MCF 10A (cell line): Measurements from ENCODE around the gene CAMSAP1. TPM values are rescaled to one million over a fixed set of nuclear protein-coding genes. Genes with fewer than 3 reads are reported as not detected.
A peak's percentile ranks its signal among the peaks of the same experiment; 100 is the strongest.
"Not testable (repeated sequence)": the region's sequence is repeated elsewhere in the genome, so short reads cannot be mapped to it uniquely, and the experiment has no call there.

Experiments
- BruUV-seq: library from RNA; stranded (reverse); fragments of 400-500 nt; replicated peaks from 2 replicates; lab custom pipeline; 2021; lab: Mats Ljungman, UMichigan
- CTCF ChIA-PET: fragments of 300-600 bp; sonication (Branson Sonifier 250); formaldehyde crosslinking; extraction: SDS; loops from one replicate; lab custom pipeline; 2021; ENCODE audit warnings: antibody characterized with exemption, inconsistent platforms; lab: Yijun Ruan, JAX
- POLR2A ChIA-PET: fragments of 300-600, 350-650 bp; sonication (Branson Sonifier 250); formaldehyde crosslinking; extraction: SDS; loops from one replicate; lab custom pipeline; 2020; ENCODE audit warnings: antibody characterized with exemption, inconsistent platforms; lab: Yijun Ruan, JAX
- DNase-seq: peaks from one replicate; pipeline ENCODE4 v3.0.0-alpha.2; 2018; ENCODE audit not compliant: unreplicated experiment
- H3K27ac Mint-ChIP-seq: one replicate; pipeline ENCODE4 v1.8.0; 2022; ENCODE audit warnings: mild to moderate bottlenecking, low read depth, mixed read lengths; ENCODE audit not compliant: unreplicated experiment
- H3K27me3 Mint-ChIP-seq: one replicate; pipeline ENCODE4 v1.8.0; 2022; ENCODE audit warnings: mixed read lengths; ENCODE audit not compliant: insufficient read depth, unreplicated experiment
- H3K36me3 Mint-ChIP-seq: one replicate; pipeline ENCODE4 v1.8.0; 2022; ENCODE audit warnings: mild to moderate bottlenecking, moderate library complexity, mixed read lengths; ENCODE audit not compliant: insufficient read depth, unreplicated experiment
- H3K4me1 Mint-ChIP-seq: one replicate; pipeline ENCODE4 v1.8.0; 2022; ENCODE audit warnings: mixed read lengths; ENCODE audit not compliant: insufficient read depth, unreplicated experiment
- H3K4me3 Mint-ChIP-seq: one replicate; pipeline ENCODE4 v1.8.0; 2022; ENCODE audit warnings: mild to moderate bottlenecking, moderate library complexity, mixed read lengths; ENCODE audit not compliant: unreplicated experiment
- H3K9me3 Mint-ChIP-seq: one replicate; pipeline ENCODE4 v1.8.0; 2022; ENCODE audit warnings: mixed read lengths; ENCODE audit not compliant: unreplicated experiment
- CTCF ChIP-seq: fragments of 200-600 bp; IDR thresholded peaks from one replicate; pipeline ENCODE4 v1.8.0; 2022; ENCODE audit warnings: antibody characterized with exemption, mild to moderate bottlenecking; ENCODE audit not compliant: unreplicated experiment
- intact Hi-C: fragments of 100-400 bp; cut with micrococcal nuclease; formaldehyde crosslinking; loops from 2 replicates; pipeline ENCODE4 v1.14.1; 2022
- total RNA-seq: library from RNA; stranded (reverse); gene quantifications from 2 replicates; pipeline ENCODE4 v1.2.3, GENCODE V29; 2022

CAMSAP1 gene
- total RNA-seq, 1 experiment from 2014 or later = 39.5 TPM

- Mint-ChIP-seq H3K27me3 (no peaks in the 10 kb centered on the region), H3K4me3 (no peak overlapping the region), H3K4me1 (peaks cover 29% of the 10 kb centered on the region), H3K36me3 (peaks cover 63% of the 10 kb centered on the region), H3K9me3 (no peaks in the 10 kb centered on the region), H3K27ac (peak overlapping the region; percentile 90)
- no peak for DNase-seq
- CTCF ChIA-PET = no interaction called here
- intact Hi-C loops = no loop called here
- TF ChIP-seq CTCF = no peak
- no TSS peak for BruUV-seq
- POLR2A ChIA-PET = no interaction called here
Measured at GRCh38 chr9:135947582-135947981, 40.2 kb upstream of the CAMSAP1 start.

DNA sequence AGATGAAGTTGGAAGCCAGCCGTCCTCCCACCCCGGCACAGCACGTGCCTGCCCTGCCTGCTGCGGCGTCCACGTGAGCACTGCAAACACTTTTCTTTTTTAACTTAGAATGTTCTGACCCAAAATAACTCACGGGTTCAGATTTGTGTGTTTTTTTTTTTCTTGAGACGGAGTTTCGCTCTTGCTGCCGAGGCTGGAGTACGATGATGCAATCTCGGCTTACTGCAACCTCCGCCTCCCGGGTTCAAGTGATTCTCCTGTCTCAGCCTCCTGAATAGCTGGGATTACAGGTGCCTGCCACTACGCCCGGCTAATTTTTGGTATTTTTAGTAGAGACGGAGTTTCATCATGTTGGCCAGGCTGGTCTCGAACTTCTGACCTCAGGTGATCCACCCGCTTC, 39.8 kb upstream of the CAMSAP1 start:
- intact Hi-C loops, CTCF ChIA-PET, POLR2A ChIA-PET, DNase-seq, H3K9me3 Mint-ChIP-seq, H3K27me3 Mint-ChIP-seq, BruUV-seq, H3K27ac Mint-ChIP-seq, H3K4me3 Mint-ChIP-seq: not testable (repeated sequence)
- H3K4me1 Mint-ChIP-seq = peaks cover 24% of the 10 kb centered on the region
- peaks cover 58% of the 10 kb centered on the region for H3K36me3 Mint-ChIP-seq

DNA sequence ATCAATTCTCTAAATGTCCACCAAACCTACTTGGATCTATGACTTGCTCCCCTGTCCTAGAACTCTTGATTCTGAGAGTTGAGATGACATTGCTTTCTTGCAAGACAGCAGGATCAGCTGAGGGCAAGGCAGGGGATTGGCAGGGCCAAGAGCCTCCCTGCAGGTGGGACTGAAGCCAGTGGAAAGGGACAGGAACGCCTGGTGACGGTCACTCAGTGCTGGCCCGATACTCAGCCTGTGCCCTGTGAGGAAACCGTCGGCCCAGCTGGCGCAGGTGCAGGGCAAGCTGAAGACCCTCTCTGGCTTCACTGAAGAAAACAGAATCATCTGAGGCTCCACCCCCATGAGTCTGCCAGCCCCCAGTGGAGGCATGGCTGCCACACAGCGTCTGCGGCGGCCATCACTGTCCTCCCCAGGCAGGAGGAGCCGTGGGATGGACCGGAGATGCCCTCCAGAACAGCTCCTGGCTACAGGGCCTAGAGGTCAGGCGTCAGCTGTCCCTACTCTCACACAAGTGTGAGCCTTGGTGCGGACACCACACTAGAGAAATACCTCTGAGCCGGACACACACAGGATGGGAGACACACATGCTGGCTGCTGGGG, 39.1 kb upstream of the CAMSAP1 start:
- TF ChIP-seq CTCF = no peak
- BruUV-seq = no TSS peak
- intact Hi-C loops = no loop called here
- ChIA-PET POLR2A (no interaction called here), CTCF (no interaction called here)
- Mint-ChIP-seq H3K4me1 (peaks cover 19% of the 10 kb centered on the region), H3K27ac (no peak overlapping the region), H3K9me3 (no peaks in the 10 kb centered on the region), H3K27me3 (no peaks in the 10 kb centered on the region), H3K36me3 (peaks cover 54% of the 10 kb centered on the region), H3K4me3 (no peak overlapping the region)
- no peak for DNase-seq

GRCh38 chr9:135945969-135946368, 38.6 kb upstream of the CAMSAP1 start:
- Mint-ChIP-seq H3K4me3 (no peak overlapping the region), H3K36me3 (peaks cover 54% of the 10 kb centered on the region), H3K27me3 (no peaks in the 10 kb centered on the region), H3K27ac (no peak overlapping the region), H3K4me1 (peaks cover 19% of the 10 kb centered on the region), H3K9me3 (no peaks in the 10 kb centered on the region)
- ChIA-PET CTCF (no interaction called here), POLR2A (no interaction called here)
- intact Hi-C loops = no loop called here
- TF ChIP-seq CTCF = no peak
- no TSS peak for BruUV-seq
- DNase-seq = no peak
